Measurements from ENCODE around the gene ZBTB8B.
"Not testable (repeated sequence)": the region's sequence is repeated elsewhere in the genome, so short reads cannot be mapped to it uniquely, and the experiment has no call there.

ZBTB8B gene

DNA sequence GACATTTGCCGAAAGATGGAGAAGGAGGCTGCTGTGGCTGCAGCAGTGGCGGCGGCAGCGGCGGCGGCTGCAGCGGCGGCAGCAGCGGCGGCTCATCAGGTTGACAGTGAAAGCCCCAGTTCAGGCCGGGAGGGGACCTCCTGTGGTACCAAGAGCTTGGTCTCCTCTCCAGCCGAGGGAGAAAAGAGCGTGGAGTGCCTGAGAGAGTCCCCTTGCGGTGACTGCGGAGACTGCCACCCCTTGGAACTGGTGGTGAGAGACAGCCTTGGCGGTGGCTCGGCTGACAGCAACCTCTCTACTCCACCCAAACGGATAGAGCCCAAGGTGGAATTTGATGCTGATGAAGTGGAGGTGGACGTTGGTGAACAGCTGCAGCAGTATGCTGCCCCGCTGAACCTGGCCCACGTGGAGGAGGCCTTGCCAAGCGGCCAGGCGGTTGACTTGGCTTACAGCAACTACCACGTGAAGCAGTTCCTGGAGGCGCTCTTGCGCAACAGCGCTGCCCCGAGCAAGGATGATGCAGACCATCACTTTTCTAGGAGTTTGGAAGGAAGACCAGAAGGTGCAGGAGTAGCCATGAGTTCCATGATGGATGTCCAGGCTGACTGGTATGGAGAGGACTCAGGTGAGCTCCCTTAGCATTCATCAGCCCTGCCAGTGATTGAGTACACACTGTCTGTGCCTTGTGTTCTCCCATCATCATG is 6.3 kb downstream of the ZBTB8B start:
- DNase-seq = peak; percentile 30

DNA sequence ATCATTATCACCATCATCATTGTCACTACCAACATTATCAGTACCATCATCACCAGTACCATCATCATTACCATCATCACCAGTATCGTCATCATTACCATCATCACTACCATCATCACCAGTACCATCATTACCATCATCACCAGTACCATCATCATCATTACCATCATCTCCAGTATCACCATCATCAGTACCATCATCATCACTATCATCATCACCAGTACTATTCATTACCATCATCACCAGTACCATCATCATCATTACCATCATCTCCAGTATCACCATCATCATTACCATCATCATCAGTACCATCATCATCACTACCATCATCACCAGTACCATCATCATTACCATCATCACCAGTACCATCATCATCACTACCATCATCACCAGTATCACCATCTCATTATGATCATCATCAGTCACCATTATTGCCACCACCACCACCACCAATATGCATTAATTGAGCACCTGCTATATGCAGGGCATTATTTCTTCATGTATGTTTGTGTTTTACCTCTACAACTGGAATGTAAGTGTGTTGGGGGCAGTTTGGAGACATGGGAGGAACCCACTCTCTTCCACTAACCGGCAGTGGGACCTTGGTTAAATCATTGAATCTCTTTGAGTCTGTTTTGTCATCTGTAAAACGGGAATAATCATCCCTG is 7.0 kb downstream of the ZBTB8B start:
- no peak for DNase-seq

DNA sequence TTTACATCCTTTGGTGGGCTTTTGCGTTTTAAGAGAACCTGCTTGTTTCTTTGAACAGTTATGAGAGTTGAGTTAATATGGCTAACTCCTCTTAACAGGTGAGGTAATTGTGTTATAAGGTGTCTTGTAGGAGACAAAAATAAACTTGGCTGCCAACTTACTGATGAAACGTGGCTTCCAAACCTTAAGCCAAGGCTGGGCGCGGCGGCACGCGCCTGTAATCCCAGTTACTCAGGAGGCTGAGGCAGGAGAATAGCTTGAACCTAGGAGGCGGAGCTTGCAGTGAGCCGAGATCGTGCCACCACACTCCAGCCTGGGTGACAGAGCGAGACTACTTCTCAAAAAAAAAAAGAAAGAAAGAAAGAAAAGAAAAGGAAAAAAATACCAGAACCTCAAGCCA is 8.1 kb downstream of the ZBTB8B start:
- not testable (repeated sequence) for DNase-seq

DNA sequence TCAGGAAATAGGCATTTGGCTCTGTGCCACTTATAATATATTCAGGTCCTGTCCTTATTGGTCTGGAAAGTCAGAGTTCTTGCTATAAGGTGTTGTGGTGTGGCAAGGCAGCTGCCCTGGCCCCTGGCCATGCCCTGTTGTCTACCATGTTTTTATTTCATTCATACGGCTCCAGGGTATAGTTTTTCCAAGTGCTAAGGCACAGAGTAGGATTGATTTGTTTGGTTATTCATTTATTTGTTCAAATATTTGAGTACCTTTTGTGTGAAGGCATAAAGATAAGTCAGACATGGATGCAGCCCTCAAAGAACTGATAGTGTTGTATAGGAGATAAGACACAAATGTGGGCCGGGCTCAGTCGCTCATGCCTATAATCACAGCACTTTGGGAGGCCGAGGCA is 10.1 kb downstream of the ZBTB8B start:
- DNase-seq = no peak

DNA sequence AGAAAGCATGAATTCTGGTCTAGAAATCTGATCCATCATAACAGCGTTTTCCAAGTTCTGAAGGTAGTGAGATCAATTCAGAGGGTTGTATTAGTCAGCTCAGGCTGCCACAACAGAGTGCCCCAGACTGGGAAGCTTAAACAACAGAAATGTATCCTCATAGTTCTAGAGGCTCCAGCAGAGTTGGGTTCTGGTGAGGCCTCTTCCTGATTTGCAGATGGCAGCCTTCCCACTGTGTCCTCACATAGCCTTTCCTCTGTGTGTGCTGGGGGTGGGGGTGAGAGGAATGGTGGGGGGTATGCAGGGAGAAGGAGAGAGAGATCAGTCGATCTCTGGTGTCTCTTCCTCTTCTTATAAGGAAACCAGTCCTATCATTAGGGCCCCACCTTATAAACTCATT is 15.1 kb downstream of the ZBTB8B start:
- no peak for DNase-seq

DNA sequence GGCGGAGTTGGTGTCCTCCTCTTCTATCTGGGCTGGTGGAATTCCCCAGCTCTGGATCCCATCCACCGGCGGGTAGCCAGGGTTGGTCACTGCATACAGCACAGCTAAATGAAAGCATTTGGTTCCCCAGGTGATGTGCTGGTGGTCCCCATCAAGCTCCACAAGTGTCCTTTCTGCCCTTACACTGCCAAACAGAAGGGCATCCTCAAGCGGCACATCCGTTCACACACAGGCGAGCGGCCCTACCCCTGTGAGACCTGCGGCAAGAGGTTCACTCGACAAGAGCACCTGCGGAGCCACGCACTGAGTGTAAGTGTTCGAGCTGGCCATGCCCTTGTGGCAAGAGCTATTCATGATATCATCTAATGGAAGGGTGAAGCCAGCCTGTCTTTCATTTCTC is 15.9 kb downstream of the ZBTB8B start:
- DNase-seq = no peak

DNA sequence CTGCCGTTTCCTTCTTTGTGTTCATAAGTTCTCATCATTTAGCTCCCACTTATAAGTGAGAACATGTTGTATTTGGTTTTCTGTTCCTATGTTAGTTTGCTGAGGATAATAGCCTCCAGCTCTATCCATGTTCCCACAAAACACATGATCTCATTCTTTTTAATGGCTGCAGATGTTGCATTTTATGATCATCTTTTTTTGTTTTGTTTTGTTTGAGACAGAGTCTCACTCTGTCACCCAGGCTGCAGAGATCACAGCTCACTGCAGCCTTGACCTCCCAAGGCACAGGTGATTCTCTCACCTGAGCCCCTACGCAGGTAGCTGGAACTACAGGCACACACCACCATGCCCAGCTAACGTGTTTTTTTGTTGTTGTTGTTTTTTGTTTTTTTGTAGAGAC is 16.9 kb downstream of the ZBTB8B start:
- not testable (repeated sequence) for DNase-seq

DNA sequence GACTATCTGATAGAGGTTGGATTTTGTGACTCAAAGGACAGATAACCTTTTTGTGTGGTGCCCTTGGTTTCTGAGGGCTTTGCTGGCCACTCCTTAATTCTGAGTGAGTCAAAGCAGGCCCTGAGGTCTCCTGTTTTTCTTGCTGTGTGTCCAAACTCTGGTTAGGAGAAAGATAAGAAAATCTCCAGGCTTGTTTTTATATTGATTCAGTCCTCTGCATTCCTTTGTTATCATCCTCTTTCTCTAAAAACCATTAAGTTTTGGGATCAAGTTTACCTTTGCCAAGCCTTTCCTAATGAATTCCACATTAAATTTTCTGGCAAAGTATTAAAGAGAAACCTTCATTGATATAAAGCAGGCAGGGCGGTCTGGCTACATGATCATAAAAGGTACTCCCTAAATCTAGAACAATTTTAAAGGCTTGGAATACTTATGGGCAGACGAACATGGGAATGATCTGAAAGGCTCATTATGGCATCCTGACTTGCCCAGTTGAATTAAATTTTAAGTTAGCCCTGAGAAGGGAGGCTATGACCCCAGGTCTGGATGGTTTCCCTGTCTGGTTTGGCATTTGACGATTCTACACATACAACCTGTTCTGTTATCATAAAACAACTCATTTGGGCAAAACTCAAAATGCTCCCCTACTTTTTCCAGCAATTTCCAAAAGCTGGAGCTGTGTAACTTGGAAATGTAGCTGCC is 20.8 kb downstream of the ZBTB8B start:
- DNase-seq = no peak

DNA sequence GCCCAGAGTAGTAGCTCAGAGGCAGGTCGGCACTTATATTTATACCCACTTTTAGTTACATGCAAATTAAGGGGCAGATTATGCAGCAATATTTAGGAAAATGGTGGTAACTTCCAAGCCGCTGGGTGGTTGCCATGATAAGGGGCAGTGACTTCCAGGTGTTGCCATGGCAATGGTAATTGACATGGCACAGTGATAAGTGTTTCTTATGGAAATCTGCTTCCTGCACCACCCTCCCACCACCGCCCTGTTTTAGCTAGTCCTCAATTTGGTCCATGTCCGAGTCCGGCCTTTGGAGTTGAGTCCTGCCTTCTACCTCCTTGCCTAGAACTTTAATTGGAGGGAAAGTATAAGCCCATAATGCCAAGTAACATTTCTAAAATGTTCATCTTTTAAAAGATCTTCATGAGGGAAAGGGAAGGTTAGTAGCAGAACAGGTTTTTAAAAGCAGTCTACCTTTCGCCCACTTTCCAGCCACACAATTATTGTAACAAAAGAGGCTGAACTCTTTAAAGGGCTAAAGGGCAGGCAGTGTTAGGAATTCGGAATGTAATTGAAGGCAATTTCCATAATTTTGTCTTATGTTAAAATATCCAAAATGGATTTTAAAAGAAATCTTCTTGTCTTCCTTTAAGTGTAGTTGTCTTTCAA is 21.7 kb downstream of the ZBTB8B start:
- DNase-seq = no peak

DNA sequence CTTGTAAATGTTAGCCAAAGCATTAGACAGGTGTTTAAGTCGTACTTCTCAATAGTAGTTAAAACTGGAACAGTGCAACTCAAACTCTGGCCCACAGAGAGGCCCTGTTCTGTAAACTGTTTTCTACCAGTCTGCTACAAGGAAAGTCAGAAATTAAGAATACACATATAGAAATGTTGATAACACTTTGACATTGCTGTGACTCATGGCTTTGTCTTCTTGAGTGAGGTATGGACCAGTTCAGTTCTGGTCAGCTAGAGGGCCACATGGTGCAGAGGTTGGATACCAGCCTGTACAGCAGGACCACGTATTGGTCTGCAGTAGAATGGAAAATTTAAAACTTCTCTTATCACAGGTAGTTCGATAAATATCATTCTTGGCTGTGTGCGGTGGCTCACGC is 22.3 kb downstream of the ZBTB8B start:
- DNase-seq = no peak

DNA sequence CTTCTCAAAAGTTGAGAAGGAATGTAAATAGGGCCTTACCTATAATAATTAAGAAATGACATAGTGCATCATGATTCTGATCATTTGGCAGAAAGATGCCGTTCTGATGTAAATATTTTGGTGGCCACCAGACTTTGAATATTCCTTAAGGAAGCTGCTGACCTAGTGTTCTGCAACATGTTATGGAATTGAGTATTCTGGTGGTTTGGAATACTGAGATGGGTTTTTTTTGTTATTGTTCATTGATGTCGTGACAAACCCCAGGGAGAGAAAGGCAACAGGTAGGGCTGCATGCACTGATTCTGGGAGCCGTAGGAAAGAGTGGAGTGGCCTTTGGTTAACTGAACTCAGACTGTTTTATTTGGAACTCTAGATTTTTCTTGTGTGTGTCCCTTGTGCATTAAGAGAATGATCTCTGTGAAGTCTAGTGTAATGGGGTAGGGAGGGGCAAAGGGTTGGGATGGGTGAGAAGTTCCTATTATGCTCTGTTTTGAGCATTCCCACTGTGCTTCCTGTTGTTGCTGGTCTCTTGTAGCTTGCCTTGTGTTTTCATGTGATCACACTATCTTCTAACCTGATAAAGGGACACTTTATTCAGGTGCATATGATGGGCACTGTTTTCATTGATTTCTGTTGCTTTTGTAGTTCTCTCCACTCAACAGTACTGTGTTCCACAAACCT is 25.0 kb downstream of the ZBTB8B start:
- no peak for DNase-seq

DNA sequence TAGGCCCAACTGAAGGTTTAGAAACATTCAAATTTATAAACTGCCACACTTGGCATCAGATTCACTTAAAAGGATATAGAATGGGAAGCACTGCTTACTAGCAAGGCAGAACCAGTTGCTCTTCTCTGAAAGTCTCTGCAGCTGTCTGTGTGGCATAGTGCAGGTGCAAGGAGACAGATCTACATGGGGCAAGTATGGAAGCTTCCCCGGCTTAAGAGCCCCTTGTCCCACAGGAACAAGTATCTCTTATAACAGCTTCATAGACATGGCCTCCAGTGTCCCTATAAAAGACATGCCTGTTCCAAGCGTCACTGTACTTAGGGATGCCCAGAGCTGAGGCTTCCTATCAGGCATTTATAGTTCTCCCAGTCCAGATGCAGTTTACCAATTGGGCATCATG is 26.5 kb downstream of the ZBTB8B start:
- no peak for DNase-seq

DNA sequence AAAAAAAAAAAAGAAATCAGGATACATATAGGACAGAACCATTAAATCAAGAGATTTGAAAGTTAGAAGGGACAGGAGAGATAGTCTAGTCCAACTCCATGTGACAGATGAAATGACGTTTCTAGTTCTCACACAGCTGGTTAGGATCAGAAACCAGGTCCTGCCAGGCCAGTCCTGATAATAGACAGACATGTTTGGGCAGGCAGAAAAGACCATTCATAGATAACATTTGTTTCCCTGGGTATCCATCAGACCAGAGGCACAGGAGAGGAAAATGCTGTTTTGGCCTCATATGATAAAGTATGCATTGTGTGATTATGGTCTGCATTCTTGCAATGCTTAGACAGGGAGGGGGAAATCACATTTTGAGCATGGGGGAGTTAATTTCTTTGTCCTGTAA is 29.3 kb downstream of the ZBTB8B start:
- DNase-seq = no peak

DNA sequence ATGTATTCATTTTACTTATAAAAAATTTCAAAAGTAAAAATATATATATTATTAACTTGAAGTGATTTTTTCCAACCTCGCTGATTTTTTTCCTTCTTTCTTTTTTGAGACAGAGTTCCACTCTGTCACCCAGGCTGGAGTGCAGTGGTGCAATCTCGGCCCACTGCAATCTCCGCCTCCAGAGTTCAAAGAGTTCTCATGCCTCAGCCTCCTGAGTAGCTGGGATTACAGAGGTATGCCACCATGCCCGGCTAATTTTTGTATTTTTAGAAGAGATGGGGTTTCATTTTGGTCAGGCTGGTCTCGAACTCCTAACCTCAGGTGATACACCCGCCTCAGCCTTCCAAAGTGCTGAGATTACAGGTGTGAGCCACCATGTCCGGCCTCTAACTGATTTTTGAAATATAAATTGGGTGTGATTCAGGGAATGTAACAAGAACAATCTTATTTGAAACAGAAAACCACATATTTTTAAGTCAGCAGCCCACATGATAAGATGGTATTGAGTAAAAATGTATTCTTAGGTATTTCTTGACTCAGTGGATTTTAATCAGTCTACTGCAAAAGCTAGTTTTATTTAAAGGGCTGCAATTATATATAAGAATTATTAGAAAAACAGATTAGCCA is 30.0 kb downstream of the ZBTB8B start:
- DNase-seq = no peak

DNA sequence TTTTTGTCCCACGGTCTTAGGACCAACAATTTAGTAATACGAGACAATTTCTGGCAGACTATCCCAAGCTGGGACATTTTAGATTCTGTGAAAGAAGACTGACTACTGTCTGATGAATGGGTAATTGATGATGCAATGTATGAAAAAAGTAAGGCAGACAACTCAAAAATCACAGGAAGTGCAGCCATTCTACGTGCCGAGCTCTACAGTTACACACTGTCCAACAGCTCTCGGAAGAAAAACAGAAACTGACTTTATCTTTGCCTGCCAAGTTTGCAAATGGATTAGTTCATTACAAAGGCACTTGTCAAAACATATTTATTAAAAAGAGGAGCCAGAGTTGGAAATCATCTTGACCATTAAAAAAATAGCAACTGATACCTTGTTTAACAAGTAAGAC is 31.3 kb downstream of the ZBTB8B start:
- DNase-seq = peak; percentile 22

DNA sequence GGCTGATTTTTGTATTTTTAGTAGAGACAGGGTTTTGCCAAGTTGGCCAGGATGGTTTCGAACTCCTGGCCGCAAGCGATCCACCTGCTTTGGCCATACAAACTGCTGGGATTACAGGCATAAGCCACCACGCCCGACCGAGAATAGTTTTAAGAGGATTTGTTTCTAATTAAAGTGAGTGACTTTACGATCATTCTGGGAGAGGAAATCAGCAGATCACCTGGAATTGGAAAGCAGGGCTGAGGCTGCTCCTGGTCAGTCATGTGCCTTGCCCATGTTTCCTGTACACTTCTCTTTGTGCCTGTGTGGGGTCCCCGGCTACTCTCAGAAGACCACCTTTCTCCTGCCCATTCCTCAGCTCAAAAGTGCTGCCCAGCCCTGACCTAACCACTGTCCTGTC is 33.9 kb downstream of the ZBTB8B start:
- no peak for DNase-seq

DNA sequence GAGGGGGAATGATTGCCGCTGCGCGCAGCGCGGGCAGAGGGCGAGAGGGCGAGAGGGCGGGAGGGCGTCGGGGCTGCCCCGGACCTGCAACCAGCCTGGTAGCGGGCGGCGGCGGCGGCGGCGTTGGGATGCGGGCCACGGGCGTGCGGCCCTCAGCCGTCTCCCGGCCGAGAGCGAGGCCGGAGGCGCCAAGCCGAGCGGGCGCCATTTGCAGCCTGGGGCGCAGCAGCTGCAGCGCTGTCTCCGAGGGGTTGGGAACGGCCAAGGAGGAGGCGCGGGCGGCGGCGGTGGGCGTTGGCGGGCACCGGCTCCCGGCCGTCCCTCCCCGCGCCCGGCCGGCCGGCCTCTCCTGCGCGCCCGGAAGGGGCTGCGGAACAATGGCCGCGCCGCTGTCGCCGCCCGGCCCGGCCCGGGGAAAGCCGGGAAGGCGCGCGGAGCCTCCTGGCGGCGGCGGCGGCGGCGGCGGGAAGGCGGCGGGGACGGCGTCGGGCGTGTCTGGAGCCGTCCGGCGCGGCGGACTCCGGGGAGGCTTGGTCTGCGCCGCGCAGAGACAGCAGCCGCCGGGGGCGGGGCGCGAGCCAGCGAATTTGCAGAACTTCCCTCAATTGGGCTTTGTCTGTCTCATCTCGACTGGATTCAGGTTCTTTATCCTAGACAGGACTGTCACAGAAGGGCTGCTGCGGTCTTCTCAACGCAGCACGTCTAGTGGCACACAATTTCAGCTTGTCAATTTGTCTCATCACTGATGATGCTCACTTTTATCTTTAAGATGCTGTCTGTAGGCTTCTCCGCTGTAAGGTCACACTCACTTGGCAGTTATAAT is 35.7 kb downstream of the ZBTB8B start:
- peak; percentile 45 for DNase-seq

DNA sequence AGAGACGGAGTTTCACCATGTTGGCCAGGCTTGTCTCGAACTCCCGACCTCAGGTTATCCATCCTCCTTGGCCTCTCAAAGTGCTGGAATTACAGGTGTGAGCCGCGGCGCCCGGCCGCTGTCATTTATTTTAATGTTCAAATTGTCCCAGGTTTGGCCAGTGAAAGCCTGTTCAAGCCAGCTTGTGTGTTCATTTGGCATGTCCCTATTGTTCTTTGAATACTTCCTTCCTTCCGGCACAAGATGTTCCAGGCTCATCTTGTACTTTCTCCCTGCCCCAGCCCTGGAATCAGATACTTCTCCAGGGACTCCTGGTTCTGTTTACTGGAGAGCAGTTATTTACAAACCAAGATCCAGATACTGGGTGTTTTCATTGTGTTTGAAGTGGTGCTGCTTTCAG is 37.0 kb downstream of the ZBTB8B start:
- DNase-seq = no peak

DNA sequence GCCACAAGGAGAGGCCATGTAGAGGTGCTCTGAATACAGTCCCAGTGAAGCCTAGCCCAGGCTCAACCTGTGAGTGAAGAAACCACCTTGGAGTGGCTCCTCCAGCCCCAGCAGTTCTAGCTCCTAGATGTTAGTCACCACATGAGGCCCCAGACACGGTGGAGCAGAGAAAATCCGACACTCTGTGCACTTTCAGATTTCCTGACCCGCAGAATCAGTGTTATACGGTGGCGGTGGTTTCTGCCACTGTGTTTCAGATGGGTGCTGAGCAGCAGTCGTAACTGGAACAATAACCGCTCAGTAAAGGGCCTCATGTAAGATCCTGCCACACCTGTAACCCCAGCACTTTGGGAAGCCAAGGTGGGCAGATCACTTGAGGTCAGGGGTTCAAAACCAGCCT is 38.3 kb downstream of the ZBTB8B start:
- no peak for DNase-seq

DNA sequence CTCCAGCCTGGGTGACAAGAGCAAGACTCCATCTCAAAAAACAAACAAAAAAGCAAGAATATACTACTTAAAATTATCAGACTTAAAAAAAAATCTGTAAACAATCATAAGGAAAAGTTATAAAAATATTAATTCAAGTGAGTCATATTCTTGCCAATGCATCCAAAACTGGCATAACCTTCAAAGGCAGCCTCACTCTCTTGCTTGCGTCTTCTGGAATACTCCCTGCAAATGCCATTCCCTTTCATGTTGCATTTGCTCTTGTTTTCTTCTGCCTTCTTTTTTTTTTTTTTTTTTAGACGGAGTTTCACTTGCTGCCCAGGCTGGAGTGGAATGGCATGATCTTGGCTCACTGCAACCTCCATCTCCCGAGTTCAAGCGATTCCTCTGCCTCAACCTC is 42.1 kb downstream of the ZBTB8B start:
- DNase-seq = no peak

DNA sequence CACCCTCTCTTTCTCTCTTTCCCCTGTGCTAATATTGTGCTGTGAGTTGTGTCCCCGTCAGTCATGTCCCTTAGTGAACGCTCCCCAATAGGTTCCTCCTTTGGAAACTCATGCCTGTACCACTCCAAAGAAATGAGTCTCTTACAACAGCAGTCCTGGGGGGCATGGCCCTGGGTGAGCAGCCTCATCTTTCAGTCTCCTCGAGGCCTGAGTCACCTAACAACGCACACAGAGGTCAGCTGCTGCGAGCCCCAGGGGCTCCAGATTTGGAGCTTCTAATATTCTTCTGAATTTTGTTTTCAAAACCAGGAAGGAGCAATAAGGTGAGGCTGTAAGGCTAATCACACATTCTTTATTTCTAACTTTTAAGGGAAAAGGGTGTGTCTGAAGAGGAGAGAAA is 43.9 kb downstream of the ZBTB8B start:
- no peak for DNase-seq

DNA sequence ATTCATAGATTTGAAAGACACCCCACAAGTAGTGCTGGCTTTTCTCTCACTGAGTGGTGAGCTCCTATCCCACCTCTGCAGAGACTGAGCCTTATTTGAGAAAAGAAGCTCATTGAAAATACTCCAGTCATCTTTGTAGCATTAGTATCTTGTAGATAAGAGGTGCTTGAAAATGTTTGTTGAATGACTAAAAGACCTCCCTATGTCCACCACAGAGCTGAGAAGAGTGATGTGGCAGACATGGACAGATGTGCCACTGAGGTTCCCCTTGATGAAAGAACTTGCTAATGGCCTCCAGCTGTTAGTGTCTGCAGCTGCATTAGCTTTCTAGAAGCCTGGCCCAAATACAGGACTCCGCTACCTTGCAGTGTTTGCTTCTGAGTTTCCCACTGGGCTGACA is 45.1 kb downstream of the ZBTB8B start:
- DNase-seq = no peak

All from activated CD4-positive, alpha-beta T cell treated with anti-CD3 and anti-CD28 coated beads, Interleukin-10, Interleukin-2, amounts not matched to agents 100 ng/mL and 50 ng/mL, durations not matched to agents 16 hours and 8 hours (primary cell).